Breast epithelium (tissue), 3 donors: ENCODE measurements around the gene ZC3H13.

Source experiments
- CTCF ChIP-seq, 3 donors: fragments of 450-650 bp; IDR thresholded peaks; one replicate each; pipeline ENCODE4 v1.5.1; 2016 to 2017; ENCODE audit warnings: antibody characterized with exemption in 3 of 3, mild to moderate bottlenecking in 3 of 3, moderate library complexity in 3 of 3
- POLR2A ChIP-seq: fragments of 450-650 bp; IDR thresholded peaks from one replicate; pipeline ENCODE4 v1.6.1; 2016; ENCODE audit warnings: antibody characterized with exemption, mild to moderate bottlenecking, moderate library complexity

GRCh38 chr13:46012404-46012803 lies 40.1 kb downstream of the ZC3H13 start:
- TF ChIP-seq CTCF (IDR thresholded peaks at IDR 0.05): no peak
- TF ChIP-seq POLR2A: no peak
